ENCODE data around the gene PARD6B. TPM values are rescaled to one million over a fixed set of nuclear protein-coding genes. Genes with fewer than 3 reads are reported as not detected.
"Not testable (repeated sequence)": the region's sequence is repeated elsewhere in the genome, so short reads cannot be mapped to it uniquely, and the experiment has no call there.

PARD6B gene
- total and polyA plus RNA-seq, 10 donors, result 0.97 to 7.5 (median 4.1) TPM

GRCh38 chr20:50776122-50776817, 44.9 kb downstream of the PARD6B start:
- WGBS, 5 donors, result 69 to 87% (median 83%) methylated on average over 8 of the region's 8 CpGs
- intact Hi-C loops (cut with DNase I; ENCODE audit: low total_unique reads), result no loop called here
- DNase-seq, result peak; percentile 7
- Histone ChIP-seq H3K36me3 (no peaks in the 10 kb centered on the region), H3K4me1 (no peaks in the 10 kb centered on the region), H3K9me3 (no peaks in the 10 kb centered on the region), H3K27me3 (replicated peaks in 1 of 7) (peaks cover 0 to 9% (median 0%) of the 10 kb centered on the region in 7 donors), H3K4me3 (no peak overlapping the region), H3K27ac (no peak overlapping the region)
- TF ChIP-seq POLR2AphosphoS5 (IDR thresholded peaks at IDR 0.05), result no peak
- no peak for TF ChIP-seq POLR2A (IDR thresholded peaks at IDR 0.05)
- no peak for TF ChIP-seq CTCF (IDR thresholded peaks at IDR 0.05 in 8 of 11, conservative IDR thresholded peaks at IDR 0.05 in 3 of 11)

DNA sequence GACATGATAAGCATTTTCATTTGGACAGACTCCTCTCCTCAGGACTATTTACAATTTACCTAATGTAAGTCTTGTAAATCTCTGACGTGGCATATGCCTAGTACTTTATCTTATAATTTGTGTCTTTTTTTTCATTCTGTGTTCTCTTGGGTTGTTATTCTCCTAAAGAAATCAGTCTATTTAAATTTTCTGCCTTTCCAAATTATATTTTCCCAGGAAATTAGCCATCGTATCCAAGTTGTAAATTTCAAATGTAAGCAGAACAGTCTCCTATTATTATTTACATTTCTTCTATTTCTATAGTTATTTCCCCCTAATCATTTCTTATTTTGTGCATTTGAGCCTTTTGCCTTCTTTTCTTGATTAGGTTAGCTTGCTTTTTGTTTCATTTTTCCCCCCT, 46.0 kb downstream of the PARD6B start:
- no peaks in the 10 kb centered on the region for H3K9me3 ChIP-seq
- H3K27ac ChIP-seq, result no peak overlapping the region
- no peak for TF ChIP-seq POLR2AphosphoS5 (IDR thresholded peaks at IDR 0.05)
- TF ChIP-seq POLR2A (IDR thresholded peaks at IDR 0.05), result no peak
- no peak for TF ChIP-seq CTCF (IDR thresholded peaks at IDR 0.05 in 8 of 11, conservative IDR thresholded peaks at IDR 0.05 in 3 of 11)
- no peaks in the 10 kb centered on the region for H3K4me1 ChIP-seq
- H3K4me3 ChIP-seq, result no peak overlapping the region
- H3K36me3 ChIP-seq, result no peaks in the 10 kb centered on the region
- no peak for DNase-seq
- intact Hi-C loops (cut with DNase I; ENCODE audit: low total_unique reads), result no loop called here
- WGBS, 5 donors, result 72 to 88% (median 87%) methylated on average over 2 of the region's 2 CpGs
- peaks cover 0 to 9% (median 0%) of the 10 kb centered on the region in 7 donors for H3K27me3 ChIP-seq (replicated peaks in 1 of 7)

DNA sequence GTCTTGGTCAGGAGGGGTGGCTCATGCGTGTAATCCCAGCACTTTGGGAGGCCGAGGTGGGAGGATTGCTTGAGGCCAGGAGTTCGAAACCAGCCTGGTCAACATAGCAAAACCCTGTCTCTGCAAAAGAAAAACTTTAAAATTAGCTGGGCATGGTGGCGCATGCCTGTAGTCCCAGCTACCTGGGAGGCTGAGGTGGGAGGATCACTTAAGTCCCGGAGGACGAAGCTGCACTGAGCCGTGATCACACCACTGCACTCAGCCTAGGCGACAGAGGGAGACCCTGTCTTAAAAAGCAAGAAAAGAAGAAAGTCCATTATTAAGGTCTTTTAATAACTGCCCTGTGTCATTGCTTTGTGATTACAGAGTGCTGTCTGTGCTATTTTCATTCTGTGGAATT, 47.6 kb downstream of the PARD6B start:
- H3K27ac ChIP-seq; intact Hi-C loops (cut with DNase I; ENCODE audit: low total_unique reads); H3K4me3 ChIP-seq; H3K36me3 ChIP-seq; H3K4me1 ChIP-seq; H3K9me3 ChIP-seq; H3K27me3 ChIP-seq (replicated peaks in 1 of 7): not testable (repeated sequence)
- DNase-seq, result peak; percentile 36
- 85 to 94% (median 94%) methylated on average over 8 of the region's 8 CpGs for WGBS, 5 donors

- TF ChIP-seq POLR2AphosphoS5 (IDR thresholded peaks at IDR 0.05), result no peak
- TF ChIP-seq POLR2A (IDR thresholded peaks at IDR 0.05), result no peak
- no peak for TF ChIP-seq CTCF (IDR thresholded peaks at IDR 0.05 in 8 of 11, conservative IDR thresholded peaks at IDR 0.05 in 3 of 11)
- H3K4me1 ChIP-seq, result peaks cover 0 to 3% (median 0%) of the 10 kb centered on the region in 6 donors
- no peak overlapping the region for H3K27ac ChIP-seq
- 88 to 97% (median 93%) methylated on average over 2 of the region's 2 CpGs for WGBS, 5 donors
- H3K4me3 ChIP-seq, result no peak overlapping the region
- H3K9me3 ChIP-seq, result no peaks in the 10 kb centered on the region
- no peaks in the 10 kb centered on the region for H3K27me3 ChIP-seq (replicated peaks in 1 of 7)
- DNase-seq, result peak; percentile 32
- intact Hi-C loops (cut with DNase I; ENCODE audit: low total_unique reads), result no loop called here
- H3K36me3 ChIP-seq, result no peaks in the 10 kb centered on the region
Observed at GRCh38 chr20:50783390-50783789, 52.0 kb downstream of the PARD6B start.

Data from spleen (tissue), 11 donors.